NCI-H1436 (cell line): ENCODE results near the gene MXRA8.

Experiments
- DNase-seq: peaks from one replicate; lab custom pipeline; 2025; lab: John Stamatoyannopoulos, UW

Gene MXRA8

DNA sequence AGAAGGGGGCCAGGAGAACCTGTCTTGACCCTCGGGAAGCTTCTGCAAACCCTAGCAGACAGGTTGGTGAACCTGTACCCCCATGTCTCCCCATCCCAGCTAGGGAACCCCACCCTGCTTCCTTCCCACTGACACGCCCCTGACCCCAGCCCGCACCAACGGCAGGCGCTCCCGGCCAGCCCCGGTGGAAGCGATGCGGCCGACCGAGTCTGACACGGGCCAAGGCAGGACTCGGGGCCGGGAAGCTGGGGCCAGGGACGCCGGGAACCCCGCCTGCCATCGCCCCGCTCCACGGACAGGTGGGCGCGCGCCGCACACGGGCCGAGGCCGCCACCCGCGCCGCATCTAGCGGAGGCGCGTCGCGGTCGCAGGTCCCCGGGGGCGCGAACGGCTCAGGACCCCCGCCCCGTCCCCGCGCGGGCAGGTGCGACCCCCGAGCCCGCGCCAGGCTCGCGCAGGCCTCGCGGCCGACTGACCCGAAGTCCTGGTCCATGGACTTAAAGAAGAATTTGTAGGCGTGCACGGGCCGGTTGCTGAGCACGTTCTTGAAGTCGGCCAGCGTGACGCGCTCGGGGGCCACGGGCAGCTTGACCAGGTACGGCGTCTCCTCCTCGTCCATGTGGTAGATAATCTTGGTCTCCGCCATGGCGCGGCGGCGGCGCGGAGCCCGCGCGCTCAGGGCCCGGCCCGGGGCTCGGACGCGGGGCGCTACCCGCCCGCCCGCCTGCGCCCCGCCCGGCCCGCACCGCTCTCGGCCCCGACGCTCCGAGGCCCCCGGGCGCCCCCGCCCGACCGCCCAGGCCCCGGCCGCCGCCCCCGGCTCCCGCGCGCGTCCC, 9.7 kb downstream of the MXRA8 start:
- DNase-seq = no peak

DNA sequence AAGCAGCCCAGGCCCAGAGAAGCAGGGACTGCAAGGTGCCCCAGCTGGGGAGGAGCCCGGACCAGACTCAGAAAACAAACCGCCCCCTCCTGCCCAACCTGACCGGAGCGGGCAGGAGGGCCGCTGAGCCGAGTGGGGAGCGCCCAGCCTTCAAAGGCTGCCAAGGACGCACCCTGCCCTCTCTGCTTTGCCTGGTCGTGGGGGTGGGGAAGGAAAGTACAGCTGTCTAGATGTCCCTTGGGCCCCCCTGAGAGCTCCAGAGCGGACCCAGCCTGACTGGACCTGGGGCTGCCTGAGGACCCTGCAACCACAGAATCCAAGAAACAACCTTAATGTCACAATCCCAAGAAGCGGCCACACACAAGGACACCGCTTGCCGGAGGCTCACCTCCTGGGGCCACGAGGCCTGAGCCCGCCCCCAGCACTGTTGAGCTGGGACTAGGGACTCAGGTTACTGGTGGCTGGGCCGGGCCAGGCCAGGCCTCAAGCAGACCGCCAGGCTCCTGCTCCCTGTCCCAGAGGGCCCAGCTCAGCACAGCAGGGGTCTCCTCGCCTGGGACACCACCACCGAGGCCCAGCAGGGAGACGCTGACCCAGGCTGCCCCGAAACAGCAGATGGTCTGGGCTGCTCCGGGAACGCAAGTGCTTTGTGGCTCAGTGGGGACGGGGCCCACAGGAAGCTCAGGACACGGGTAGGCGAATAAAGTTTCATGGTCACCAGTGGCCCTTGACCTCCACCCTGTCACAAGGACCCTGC, 10.5 kb downstream of the MXRA8 start:
- DNase-seq = no peak

DNA sequence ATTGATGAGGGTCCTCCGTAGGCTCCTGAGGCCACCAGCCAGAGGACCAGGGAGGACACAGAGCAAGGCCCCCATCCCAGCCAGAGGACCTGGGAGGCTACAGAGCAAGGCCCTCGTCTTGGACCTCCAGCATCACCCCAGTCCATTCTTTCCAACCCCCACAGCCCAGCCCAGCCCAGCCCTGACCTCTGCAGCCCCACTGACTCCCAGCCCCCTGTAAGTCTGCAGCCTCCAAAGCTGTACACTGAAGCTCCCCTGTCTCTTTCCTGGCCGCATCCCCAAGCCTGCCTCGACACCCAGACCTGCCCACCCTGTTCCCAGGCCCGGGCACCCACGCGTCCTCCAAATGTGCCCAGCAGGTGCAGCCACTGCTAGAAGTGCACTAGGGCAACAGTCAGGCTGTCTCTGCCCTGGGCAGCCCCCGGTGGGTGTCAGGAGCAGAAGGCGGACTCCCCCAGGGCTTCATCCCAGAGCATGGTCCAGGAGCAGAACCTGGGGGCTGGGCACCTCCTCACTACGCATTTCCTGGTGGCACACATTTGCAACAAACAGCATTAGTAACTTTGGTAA, 11.2 kb downstream of the MXRA8 start:
- no peak for DNase-seq

DNA sequence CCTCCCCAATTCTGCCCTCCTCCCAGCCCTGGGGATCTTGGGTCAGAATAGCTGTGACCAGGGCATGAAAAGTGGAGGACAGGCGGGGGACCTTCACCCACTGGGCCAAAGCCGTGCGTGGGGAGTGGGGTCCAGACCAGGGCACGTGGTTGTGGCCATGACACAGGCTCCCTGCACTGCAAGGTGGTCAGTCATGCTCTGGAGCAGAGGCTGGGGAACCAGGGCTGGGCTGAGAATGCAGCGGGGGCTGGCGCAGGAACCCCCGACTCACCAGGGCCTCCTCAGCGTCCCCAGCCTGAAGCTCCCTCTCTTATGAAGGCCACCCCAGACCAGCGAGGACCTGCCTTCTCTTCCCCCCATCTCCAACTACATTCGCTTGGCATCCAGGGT, 11.9 kb downstream of the MXRA8 start:
- DNase-seq = no peak

DNA sequence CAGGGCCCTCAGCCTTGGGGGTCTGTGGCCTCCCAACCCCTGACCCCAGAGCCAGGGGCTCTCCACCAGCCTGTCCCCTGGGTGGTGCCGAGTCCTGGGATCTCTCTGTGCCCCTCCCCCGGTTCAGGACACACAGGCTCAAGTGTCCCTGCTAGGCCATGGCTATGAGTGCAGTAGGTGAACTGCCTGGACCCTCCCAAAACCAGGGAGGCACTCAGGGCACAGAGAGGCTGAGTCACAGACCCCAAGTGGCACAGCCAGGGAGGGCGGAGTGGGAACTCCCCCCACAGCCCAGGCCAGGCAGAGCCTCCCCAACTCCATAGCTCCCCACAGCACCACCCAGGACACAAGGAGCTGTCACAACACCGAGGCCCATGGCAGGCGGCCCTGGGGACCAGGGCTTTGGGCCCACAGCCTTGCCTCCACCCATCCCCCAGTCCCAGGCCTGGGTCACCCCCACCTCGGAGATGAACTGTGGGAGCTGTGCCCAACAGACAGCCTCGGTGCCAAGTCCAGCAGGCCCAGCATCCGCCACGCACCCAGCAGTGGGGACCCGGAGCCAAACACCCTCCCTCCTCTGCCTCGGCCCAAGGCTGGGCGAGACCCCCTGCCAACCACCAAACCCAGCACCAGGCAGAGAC, 12.4 kb downstream of the MXRA8 start:
- no peak for DNase-seq

DNA sequence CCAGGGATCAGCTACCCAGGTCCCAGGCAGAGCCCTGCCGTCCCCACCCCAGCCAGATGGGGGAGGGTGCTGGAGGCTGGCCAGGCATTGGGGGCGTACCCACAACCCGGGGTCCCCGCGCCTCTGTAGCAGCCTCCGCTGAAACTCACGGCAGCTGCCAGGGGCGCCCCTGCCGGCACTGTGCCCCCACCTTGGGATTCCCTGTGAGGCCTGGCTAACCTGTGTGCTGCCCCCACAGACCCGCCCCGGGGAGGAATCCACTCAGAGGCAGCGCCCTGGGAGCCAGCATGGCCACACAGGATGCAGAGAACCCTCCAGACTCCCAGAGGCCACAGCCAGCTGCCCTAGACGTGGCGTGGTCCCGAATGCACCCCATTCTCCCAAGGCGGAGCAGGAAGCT, 13.0 kb downstream of the MXRA8 start:
- DNase-seq = no peak

DNA sequence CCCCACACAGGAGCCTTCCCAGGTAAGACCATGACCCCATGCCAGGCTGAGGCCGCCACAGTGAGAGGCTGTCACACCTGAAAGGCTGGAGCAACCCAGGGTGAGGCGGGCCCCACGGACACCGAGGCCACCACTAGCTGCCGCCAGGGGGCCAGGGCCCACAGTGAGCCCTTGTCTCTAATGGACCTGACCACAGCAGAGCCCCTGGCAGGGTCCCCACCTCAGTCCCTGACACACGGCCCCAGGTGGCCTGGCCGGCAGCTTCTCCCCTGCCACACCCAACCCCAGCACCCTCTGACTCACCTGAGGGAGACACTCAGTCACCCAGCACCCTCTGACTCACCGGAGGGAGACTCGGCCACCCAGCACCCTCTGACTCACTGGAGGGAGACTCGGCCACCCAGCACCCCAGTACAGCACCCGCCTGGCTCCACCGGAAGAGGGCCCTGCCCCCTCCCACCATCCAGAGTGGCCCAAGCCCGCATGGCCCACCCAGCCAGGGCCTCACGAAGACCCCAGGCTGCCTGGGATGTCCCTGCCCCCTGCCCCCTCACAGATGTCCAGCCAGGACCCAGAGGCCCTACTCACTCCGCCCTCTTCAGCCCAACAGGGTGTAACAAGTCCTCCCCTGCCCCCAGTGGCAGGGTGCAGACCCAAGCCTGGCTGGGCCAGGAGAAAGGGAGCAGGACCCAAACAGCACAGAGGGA, 13.5 kb downstream of the MXRA8 start:
- DNase-seq = no peak

DNA sequence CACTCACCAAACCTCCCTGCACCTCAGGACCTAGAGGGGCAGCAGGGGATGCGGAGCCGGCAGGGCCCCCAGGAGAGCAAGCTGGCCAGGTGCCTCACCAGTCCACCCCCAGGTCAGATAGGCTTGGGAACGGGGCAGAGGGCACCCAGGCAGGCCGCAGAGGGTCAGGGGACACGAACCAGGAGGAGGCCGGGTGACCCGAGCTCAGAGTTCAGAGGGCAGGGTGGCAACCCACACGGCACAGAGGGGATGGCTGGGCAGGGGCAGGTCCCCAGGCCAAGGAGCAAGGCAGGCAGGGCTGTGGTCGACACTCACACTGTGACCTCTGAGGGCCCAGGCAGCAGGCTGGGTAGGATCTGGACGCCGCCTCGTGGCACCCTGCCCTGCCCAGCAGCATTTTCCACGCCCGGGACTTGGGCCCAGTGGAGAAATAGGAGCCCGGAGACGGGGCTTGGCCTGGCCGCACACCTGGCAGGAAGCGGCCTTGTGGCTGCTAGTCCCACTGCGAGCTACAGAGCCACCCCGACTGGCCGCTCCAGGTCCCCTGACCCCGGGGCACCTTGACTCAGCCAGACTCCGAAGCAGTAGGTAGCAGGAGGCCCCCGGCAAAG, 14.4 kb downstream of the MXRA8 start:
- no peak for DNase-seq

DNA sequence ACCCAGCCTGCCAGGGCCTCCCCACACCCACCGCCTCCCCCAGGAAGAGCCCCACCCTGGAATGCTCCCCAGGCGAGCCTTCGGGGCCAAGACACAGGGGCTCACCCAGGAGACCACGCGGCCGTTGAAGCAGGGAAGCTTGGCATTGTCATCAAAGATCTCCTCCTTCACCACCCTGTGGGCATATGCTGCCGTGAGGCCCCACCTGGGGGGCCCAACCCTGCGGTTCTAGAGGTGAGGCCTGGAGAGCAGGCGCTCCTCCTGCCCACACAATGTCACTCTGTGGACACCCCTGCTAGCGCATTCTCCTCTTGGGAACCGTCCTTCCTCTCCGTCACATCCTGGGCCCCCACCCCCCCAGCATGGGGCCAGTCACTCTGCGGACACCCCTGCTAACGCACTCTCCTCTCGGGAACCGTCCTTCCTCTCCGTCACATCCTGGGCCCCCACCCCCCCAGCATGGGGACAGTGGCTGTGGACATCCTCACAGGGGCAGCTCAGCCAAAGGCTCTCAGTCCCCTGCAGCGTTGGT, 15.7 kb downstream of the MXRA8 start:
- no peak for DNase-seq

DNA sequence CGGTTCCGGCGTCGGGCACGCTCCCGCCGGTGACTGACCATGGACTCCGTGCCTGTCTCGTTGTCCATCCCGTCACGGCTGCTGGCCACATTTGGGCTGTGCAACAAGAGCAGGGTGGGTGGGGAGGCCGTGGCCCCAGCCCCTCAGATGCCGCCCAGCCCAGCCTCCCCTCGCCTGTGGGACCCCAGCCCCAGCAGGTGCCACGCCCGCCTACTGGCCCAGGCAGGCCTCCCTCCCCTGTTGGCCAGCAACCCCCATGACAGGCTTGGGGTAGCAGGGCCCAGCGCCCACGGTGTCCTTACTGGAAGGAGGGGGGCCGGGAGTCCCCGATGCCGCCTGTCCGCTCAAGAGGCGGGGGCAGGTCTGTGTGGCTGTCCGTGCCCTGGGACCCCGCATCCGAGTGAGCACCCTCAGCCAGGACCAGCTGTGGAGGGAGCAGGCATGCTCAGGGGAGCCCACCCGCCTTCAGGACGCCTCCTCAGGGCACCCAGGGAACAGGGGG, 16.2 kb downstream of the MXRA8 start:
- no peak for DNase-seq

DNA sequence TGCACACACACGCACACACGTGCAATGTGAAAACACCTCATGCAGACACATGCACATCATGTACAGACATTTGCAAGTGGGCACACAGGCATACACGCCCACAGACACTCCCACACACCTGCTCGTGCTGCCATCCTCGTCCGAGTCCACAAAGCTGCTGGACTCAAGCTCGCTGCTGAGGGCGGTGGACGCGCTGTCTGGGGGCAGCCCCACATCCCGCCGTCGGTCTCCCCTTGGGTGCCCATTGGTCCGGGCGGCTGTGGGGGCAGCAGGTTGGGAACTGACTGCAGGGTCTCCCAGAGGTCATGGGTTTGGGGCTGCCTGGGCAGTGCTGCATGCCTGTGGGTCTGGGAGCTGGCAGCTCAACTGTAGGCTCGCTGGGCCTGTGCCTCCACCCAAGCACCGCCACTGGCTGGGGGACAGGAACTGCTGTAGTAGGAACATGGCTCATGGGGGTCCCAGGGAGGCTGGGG, 16.8 kb downstream of the MXRA8 start:
- DNase-seq = no peak

DNA sequence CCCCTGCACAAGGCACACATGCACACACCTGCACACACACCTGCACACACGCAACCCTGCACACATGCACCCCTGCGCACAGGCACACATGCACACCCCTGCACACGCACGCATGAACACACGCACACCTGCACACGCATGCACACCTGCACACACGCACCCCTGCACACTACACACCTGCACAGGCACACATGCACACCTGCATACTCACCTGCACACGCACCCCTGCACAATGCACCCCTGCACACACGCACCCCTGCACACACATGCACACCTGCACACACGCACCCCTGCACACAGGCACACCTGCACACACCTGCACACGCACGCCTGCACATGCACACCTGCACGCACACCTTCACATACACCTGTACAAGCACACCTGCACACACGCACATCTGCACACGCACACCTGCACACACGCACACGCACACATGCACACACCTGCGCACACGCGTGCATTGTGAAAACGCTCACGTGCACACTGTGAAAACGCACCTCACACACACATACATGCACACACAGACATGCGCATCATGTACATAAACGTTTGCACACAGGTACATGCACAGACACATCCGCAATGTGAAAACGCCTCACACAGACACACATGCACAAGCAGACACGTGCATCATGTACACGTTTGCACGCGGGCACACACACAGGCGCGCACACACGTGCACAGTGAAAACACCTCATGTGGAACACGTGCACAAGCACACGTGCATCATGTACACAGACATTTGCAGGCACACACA, 17.4 kb downstream of the MXRA8 start:
- no peak for DNase-seq

DNA sequence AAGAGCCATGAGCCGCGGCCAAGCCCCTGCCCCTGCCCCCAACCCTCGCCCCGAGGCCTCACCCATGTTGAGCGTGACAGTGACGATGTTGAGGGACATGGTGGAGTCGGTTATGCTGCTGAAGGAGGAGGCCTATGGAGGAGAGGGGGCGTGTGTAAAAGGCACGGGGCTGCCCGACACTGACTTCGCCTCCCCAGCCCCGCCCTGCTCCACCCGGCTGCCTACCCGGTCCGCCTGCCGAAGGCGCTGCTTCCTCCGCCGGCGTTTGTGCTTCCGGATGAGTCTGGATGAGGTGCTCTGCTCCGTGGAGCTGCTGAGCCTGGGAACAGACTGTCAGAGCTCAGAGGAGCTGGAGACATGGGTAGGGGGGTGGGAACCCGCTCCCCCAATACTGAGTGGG, 18.2 kb downstream of the MXRA8 start:
- no peak for DNase-seq

DNA sequence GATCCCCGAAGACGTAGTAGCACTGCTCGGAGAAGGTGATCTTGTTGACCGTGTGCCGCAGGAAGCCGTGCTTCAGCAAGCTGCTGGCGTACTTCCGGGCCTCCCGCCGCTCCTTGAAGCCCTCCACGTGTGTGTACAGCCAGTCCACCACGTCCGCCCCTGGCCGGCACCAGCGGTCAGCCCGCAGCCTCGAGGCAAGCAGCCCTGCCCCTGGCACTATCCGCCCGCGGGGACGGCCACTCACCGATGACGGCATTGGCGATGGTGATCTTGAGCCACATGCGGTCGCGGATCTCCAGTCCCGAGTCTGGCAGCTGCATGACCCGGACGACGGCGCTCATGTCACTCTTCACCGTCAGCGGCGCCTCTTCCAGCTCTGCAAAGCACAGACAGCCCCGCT, 20.1 kb downstream of the MXRA8 start:
- DNase-seq = no peak

DNA sequence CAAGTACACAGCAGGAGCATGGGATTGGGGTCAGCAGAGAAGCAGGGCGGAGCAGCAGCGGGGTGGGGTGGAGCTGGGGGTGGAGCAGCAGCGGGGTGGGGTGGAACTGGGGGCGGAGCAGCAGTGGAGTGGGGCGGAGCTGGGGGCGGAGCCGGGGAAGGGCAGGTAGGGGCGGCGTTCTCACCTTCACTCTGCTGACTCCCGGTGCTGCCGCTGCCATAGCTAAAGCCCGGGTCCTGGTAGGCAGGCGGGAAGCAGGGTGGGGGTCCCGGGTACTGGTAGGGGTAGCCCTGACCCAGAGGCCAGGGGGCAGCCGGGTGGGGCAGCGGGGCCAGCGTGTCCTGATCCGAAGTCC, 20.6 kb downstream of the MXRA8 start:
- no peak for DNase-seq

DNA sequence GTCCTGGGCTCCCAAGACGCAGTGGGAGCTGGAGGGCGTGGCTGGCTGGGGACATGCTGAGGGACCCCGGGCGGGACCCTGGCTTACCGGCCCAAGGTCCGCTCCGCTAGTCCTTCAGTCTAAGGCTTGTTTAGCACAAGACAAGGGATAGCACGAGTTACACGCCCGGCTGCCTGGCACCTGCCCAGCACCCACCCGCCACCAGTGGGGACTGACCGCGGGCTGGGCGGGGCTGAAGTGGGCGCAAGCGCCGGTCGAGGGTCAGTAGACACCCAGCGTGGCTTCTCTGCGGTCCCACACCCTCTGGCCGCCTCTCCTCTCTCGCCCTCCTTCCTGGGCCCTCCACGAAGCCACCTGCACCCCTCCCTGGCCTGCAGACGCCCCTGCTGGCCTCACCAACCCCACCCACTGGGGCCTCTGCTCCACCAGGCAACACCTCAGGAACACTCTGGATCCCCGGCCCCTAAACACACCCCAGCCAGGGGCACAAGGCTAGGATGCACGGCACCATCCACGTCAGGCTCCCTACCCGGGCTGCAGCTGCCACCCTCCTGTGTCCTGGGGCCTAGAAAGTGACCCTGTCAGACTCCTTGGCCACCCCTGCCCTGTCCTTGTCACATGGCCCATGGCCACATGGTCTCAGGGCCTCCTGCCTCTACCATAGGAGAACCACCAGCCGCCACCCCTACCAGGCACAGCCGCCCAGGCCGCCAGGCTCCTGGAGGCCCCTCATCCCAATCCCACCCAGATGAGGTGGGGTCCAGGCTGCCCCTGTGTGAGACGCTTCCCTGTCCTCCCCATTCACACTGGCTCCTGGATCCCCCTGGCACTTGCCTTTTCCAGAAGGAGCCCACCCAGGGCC, 21.2 kb downstream of the MXRA8 start:
- no peak for DNase-seq

DNA sequence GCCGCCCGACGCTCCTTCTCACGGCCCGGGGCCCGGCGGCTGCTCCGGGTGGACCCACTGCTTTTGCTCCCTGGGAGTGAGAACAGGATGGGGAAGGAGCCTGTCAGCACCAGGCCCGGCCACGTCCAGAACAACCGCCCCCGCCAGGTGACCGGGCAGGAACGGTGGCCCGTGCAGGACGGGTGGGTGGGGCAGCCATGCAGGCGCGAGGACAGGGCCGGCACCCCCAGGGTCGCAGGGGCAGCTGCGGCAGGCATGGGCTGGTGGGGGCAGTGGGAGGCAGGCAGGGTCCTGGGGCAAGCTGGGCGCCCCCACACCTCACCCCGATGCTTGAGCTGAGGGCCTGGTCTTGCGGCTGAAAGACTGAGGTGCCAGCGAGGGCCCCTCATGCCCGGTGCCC, 21.9 kb downstream of the MXRA8 start:
- DNase-seq = no peak

DNA sequence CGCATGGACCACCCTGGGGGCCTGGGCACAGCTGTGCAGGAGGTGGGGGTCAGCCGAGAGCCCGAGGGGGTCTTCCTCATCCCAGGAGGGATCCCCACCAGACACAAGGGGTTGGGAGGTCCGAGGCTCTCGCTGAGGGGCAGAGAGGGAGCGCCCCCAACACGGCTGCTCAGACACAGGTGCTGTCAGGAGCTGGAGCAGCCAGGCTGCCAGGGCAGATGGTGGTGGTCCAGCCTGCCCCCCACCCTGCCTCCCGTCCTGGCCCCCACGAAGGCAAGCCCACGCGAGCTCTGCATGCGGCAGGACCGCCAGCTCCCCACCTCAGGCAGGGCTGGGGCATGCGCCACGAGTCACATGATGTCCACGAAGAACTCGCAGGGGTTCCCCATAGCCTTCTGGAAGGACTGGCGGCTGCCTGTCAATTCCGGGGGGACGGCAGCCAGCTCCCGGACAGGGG, 22.5 kb downstream of the MXRA8 start:
- no peak for DNase-seq

DNA sequence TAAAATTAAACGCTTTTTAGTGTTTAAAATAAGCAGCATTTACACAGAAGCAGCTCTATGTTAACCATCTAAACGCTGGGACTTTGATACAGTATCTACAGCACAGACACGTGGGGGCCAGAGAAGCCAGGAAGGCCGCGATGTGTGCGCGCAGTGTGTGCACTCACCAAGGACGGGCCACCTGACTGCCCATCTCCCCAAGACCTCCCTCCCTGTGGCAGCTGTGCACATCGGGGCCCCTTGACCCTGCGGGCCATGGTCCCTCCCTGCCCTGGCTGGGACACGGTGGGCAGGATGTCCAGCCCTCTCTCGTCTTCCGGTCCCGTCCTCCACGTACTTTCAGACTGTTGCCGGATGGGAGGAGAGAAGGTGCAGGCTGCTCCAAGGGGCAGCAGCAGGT, 23.1 kb downstream of the MXRA8 start:
- DNase-seq = no peak
